NCI-H1092 treated with DMSO at 0.1 percent for 48 hours (cell line): ENCODE measurements around the gene CPNE6.
A peak's percentile ranks its signal among the peaks of the same experiment; 100 is the strongest.

ENCODE experiments used
- DNase-seq: peaks from one replicate; lab custom pipeline; 2025; lab: John Stamatoyannopoulos, UW

The CPNE6 gene

DNA sequence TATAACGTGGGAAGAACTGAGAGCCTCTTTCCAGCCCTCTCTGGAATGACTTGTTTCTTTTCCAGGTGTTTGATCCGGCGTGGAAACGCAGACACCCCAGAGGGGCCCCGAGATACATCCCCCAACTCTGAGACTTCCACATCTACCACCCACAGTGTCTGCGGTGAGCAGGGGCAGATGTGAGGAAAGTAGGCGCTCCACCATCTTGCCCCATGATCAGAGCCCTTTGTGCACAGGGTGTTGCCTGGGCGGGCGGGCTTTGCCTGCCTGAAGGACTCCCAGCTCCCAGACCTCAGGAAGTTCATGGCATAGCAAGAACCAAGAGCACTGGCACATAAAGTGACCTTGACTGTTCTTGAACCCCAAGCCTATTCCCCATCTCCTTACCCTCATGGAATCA, 16.7 kb upstream of the CPNE6 start:
- no peak for DNase-seq

GRCh38 chr14:24055971-24056799, 15.2 kb upstream of the CPNE6 start:
- no peak for DNase-seq

DNA sequence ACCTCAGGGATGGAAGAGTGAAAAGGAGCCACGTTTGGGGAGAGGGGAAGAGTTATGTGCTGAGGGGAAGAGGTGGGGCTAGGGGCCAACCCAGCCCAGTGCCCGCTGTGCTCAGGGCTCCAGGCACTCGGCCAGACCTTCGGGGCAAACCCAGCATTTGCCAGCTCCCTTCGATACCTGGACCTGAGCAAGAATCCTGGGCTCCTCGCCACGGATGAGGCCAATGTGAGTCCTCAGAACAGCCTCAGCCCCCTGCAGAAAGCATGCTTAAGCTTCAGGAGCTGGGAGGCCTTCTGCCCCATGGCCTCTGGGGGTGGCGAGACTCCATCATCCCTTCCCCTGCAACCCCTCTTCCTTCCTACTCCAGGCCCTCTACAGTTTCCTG, 14.6 kb upstream of the CPNE6 start:
- DNase-seq: no peak

- no peak for DNase-seq
Observed at GRCh38 chr14:24057271-24057670, 14.1 kb upstream of the CPNE6 start.

DNA sequence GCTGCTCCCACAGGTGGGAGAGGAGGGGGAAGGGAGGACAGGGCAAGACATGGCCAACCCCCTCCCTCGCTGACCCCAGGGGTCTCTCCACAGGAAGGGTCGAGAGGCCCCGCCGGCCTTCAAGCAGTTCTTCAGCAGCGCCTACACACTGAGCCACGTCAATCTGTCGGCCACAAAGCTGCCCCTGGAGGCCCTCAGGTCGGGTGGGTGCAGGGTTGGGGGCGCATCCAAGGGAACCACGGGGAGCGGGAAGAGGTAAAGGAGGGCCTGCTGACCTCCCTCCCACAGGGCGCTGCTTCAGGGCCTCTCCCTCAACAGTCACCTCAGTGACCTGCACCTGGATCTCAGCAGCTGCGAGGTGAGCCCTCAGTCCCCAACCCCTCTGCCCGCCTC, 13.5 kb upstream of the CPNE6 start:
- DNase-seq: no peak

DNA sequence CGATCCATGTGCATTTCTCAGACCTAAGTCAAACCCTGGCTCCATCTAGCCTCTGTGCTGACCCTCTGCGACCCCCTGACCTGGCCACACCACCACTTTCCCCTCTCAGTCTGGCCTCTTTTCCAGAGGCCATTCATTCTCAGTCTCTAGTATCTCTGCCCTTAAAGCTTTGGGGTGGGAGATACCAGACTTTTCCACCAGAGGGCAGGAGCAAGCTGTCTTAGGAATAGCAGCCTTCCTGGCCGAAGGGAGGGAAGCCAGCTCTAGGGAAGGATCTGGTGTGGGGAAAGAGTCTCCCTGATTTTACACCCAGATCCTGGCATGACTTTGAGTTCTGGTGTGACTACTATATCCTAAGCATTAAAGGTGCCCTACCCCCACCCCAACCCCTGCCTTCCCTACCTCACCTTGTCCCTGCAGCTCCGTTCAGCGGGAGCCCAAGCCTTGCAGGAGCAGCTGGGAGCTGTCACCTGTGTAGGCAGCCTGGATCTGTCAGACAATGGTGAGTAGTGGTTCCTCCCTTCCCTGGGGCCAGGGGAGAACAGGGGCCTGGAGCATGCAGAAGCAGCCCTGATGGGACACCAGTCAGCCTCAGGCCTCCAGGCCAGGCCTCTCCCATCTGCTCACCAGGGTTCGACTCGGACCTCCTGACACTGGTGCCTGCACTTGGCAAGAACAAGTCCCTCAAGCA, 13.0 kb upstream of the CPNE6 start:
- peak; percentile 39 for DNase-seq

- no peak for DNase-seq
Observed at GRCh38 chr14:24058951-24059475, 12.3 kb upstream of the CPNE6 start.

DNA sequence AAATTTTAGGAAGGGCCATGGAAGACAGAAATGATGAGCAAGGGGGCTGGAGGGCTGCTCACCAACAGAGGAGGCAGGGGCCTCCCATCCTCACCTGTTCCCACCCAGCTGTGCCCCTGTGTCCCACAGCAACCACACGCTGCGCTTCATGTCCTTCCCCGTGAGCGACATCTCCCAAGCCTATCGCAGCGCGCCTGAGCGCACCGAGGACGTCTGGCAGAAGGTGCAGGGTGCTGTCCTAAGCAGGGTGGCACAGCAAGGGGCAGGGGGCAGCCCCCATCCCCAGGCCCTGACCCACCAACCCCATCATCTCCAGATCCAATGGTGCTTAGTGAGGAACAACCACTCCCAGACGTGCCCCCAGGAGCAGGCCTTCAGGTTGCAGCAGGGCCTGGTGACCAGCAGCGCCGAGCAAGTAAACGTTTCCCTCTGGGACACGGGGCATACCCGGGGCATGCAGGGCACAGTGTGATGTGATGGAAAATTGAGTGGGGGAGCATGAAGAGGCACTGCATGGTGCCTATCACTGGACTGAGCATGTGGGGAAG, 11.4 kb upstream of the CPNE6 start:
- DNase-seq: no peak

DNA sequence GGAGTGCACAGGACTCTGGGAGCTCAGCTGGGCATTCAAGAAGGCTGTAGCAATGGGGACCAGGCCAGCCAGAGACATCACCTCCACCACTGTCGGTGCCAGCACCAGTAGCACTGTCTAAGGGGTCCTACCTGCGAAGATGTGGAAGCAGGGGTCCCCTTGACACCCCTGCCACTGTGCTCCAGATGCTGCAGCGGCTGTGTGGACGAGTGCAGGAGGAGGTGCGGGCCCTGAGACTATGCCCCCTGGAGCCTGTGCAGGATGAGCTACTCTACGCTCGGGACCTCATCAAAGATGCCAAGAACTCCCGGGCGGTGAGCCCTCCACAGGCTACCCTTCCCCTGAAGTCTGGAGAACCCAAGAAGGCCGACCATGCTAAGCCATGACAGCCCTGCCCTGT, 10.9 kb upstream of the CPNE6 start:
- no peak for DNase-seq

DNA sequence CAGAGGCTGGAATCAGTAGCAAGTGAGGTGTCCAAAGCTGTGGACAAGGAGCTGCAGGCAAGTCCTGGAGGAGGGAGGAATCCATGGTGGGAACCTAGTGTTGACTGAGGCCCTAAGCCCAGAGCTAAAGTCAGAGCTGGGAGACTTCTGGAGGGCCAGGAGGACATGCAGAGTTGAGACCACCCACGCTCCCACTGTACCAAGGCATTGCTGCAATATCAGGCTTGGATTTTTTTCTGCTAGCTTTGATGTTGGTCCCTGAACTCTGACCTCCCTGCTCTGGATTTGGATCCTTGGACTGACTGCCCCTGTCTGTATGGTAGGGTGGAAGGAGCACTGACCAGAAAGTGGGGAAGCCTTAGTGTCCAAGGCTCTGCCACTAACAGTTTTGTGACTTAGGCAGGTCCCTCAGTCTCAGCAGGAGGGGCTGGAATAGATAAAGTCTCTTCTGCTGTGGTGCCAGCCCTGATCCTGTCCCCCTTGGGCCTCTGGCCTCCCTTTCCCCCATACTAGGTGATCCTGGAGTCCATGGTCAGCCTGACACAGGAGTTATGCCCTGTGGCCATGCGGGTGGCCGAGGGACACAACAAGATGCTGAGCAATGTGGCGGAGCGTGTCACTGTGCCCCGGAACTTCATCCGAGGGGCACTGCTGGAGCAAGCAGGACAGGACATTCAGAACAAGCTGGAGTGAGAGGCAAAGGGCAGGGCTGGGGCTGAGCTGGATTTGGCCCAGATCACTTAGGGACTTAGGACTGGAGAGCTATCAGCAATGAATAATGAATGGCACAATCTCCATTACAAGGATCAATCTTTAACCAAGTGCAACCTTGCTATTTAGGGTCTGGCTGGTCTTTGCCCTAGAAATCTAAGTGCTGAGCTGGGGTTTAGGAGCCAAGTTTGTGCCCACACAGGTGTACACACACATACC, 10.1 kb upstream of the CPNE6 start:
- DNase-seq: no peak

DNA sequence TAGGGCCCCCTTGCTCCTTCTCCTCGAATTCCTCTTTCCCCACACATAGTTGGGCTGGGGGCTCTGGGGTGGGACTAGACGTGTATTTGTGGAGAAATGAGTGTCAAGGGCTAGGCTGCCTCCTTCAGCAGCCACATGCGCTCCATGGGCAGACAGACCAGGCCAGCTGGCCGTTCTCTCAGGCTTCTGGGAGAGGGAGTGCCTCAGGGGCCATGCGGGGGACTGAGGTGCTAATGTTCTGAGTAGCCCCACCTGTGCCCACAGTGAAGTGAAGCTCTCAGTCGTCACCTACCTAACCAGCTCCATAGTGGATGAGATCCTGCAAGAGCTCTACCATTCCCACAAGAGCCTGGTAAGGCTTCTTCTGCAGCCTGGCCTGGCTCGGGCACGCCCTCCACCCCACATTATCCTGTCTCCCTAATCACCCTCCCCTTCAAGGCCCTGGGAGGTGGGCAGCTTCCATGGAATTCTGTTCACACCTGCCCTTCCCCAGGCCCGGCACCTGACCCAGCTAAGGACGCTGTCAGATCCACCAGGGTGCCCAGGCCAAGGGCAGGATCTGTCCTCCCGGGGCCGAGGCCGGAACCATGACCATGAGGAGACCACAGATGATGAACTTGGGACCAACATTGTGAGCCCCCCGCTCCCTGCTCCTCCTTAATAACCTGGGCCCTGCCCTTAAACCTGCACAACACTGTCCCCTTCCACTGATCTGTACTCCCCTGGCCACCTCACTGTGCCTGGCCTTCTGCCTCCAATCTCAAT, 9.0 kb upstream of the CPNE6 start:
- DNase-seq: no peak

- DNase-seq: no peak
Observed at GRCh38 chr14:24063263-24063836, 8.0 kb upstream of the CPNE6 start.

DNA sequence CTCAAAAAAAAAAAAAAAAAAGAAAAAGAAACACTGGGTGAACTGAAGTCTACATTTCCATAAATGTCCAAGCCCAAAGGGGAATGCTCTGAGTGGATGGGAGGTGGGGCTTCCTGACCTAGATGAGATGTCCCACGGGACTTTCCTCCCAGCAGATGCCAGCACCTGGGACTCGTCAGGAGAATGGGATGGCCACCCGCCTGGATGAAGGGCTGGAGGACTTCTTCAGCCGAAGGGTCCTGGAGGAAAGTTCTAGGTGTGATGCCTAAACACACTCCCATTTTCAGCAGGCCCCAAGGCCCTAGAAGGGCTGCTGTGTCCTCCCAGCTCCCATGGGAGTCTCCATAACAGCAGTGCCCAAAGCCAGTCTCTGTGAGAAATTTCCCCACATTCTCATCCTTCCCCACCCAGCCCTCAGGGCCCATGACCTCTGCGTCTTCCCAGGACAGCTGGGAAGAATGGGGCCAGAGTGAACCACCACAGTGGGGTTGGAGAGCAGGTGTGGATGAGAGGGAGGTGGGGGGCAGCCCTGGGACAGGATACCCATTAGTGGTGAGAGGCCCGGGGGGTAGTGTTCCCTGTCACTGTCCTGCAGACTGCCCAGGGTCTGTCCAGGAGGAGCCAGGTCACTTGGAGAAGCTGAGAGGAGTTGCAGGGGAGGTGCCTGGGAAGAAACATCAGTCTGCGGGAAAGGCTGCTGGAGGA, 7.1 kb upstream of the CPNE6 start:
- DNase-seq: no peak

DNA sequence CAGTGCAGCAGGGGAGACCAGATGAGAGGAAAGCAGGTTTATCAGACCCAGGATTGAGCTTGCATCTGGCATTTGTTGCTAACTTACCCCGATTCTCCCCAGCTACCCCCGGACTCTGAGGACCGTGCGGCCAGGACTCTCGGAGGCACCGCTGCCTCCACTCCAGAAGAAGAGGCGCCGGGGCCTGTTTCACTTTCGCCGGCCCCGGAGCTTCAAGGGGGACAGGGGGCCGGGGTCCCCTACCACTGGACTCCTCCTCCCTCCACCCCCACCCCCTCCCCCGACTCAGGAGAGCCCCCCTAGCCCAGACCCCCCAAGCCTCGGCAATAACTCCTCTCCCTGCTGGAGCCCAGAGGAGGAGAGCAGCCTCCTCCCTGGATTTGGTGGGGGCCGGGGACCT, 6.5 kb upstream of the CPNE6 start:
- no peak for DNase-seq

DNA sequence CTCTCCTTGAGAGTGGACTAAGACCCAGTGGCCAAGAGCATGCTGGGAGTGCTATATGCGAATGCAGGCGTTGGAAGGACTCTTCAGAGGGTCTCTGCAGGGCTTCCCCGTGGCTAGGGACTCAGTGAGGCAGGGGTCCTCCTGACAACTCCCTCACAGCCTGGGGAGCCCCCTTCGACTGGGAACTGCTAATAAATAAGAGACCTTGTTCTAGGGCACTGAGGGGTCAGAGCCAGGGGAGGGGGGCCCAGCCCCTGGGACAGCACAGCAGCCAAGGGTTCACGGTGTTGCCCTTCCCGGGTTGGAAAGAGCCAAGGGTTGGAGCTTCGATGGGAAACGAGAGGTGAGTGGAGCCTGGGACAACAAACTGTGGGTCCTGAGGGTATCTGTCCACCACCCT, 6.0 kb upstream of the CPNE6 start:
- DNase-seq: no peak

DNA sequence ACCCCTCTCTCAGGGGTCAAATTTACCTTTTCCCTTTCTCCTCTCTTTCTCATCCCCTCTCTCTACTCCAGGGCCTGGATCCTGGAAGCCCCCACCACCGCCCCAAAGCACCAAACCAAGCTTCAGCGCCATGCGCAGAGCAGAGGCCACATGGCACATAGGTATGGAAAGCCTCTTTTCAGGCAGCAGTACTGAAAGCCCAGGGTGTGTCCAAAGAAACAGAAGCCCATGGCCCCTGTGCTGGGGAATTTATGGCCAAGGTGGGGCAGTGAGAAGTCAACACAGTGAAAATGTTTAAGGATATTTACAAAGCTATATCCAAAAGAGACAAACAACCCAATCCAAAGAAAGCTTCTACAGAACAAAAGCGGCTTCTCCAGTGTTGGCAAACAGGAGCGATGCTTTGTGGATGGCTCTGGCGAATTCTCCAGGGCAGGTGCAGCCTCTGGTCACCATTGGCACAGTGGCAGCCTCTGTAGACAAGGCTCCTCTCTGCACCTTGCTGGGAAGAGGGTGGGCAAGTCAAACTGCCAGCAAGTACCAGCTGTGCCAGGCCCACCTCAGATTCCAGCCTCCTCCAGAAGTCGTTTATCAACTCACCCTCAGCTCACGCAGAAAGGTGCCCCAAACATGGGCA, 4.7 kb upstream of the CPNE6 start:
- DNase-seq: no peak

GRCh38 chr14:24067133-24068082, 4.0 kb upstream of the CPNE6 start:
- DNase-seq: no peak

GRCh38 chr14:24068711-24069410, 2.5 kb upstream of the CPNE6 start:
- no peak for DNase-seq
